ENCODE measurements around the gene ODC1. TPM values are rescaled to one million over a fixed set of nuclear protein-coding genes. Genes with fewer than 3 reads are reported as not detected.

ODC1 gene
- polyA plus RNA-seq, 1 of the 3 experiments (the other 2 are of a cell fraction) = 253 TPM

GRCh38 chr2:10490806-10491291 lies 42.7 kb upstream of the ODC1 start:
- H3K27me3 ChIP-seq (ENCODE audit: insufficient read depth) = peaks cover 9% of the 10 kb centered on the region; the same call in 1 of the 2 replicates
- ChIA-PET CTCF (no interaction called here), POLR2A (no interaction called here)
- H3K4me3 ChIP-seq (ENCODE audit: low read depth in 2 of 2, low read length in 1 of 2) = no peak overlapping the region
- no peak overlapping the region for H3K9ac ChIP-seq
- H3F3A ChIP-seq (replicated peaks; ENCODE audit: insufficient read depth) = no peaks in the 10 kb centered on the region
- H3K9me2 ChIP-seq = no peaks in the 10 kb centered on the region
- H3K4me1 ChIP-seq (ENCODE audit: control insufficient read depth in 1 of 2, insufficient read depth in 2 of 2, low read depth in 1 of 2, low read length in 1 of 2) = no peaks in the 10 kb centered on the region
- no peaks in the 10 kb centered on the region for H3K79me2 ChIP-seq (ENCODE audit: insufficient read depth)
- 78% methylated on average over 8 of the region's 8 CpGs for WGBS (ENCODE audit: low lambda C conversion rate)
- no peak overlapping the region for H3K27ac ChIP-seq (ENCODE audit: low read depth in 2 of 2, low read length in 1 of 2)
- no peak overlapping the region for H3K4me2 ChIP-seq
- no peak for TF ChIP-seq MAX (IDR thresholded peaks at IDR 0.05; ENCODE audit: low read depth)
- TF ChIP-seq RXRA (IDR thresholded peaks at IDR 0.05; ENCODE audit: borderline replicate concordance, low read depth) = no peak
- no peak for TF ChIP-seq EP300 (IDR thresholded peaks at IDR 0.05; ENCODE audit: borderline replicate concordance in 1 of 2, low read depth in 1 of 2, low read length in 1 of 2)
- TF ChIP-seq NRF1 (IDR thresholded peaks at IDR 0.05; ENCODE audit: low read depth, low read length) = no peak
- DNase-seq = no peak
- no peaks in the 10 kb centered on the region for H4K20me1 ChIP-seq (ENCODE audit: insufficient read depth)
- H3K36me3 ChIP-seq (replicated peaks in 1 of 2; ENCODE audit: control insufficient read depth in 1 of 2, insufficient read depth in 2 of 2, low read length in 1 of 2) = no peaks in the 10 kb centered on the region
- peaks cover 8% of the 10 kb centered on the region; the same call in 1 of the 2 replicates for H3K9me3 ChIP-seq
- H2AFZ ChIP-seq (ENCODE audit: low read depth) = no peak overlapping the region

GRCh38 chr2:10489842-10490555 lies 41.9 kb upstream of the ODC1 start:
- POLR2A ChIA-PET = no interaction called here
- Histone ChIP-seq H3K9me3 (peaks cover 8% of the 10 kb centered on the region; the same call in 1 of the 2 replicates), H3F3A (replicated peaks; ENCODE audit: insufficient read depth) (no peaks in the 10 kb centered on the region), H2AFZ (ENCODE audit: low read depth) (no peak overlapping the region), H3K4me2 (no peak overlapping the region), H3K9ac (no peak overlapping the region), H3K4me1 (ENCODE audit: control insufficient read depth in 1 of 2, insufficient read depth in 2 of 2, low read depth in 1 of 2, low read length in 1 of 2) (no peaks in the 10 kb centered on the region), H3K36me3 (replicated peaks in 1 of 2; ENCODE audit: control insufficient read depth in 1 of 2, insufficient read depth in 2 of 2, low read length in 1 of 2) (no peaks in the 10 kb centered on the region), H3K27ac (ENCODE audit: low read depth in 2 of 2, low read length in 1 of 2) (no peak overlapping the region), H3K27me3 (ENCODE audit: insufficient read depth) (peaks cover 9% of the 10 kb centered on the region; the same call in 1 of the 2 replicates), H3K4me3 (ENCODE audit: low read depth in 2 of 2, low read length in 1 of 2) (no peak overlapping the region), H4K20me1 (ENCODE audit: insufficient read depth) (no peaks in the 10 kb centered on the region), H3K79me2 (ENCODE audit: insufficient read depth) (no peaks in the 10 kb centered on the region), H3K9me2 (no peaks in the 10 kb centered on the region)
- no peak for DNase-seq
- CTCF ChIA-PET = interaction anchor here (1.2 kb wide), 1 partner anchor 13 kb away, joined by 3 read pairs; no protein-coding TSS in a partner anchor
- 68% methylated on average over 11 of the region's 13 CpGs for WGBS (ENCODE audit: low lambda C conversion rate)
- TF ChIP-seq USF1 (IDR thresholded peaks at IDR 0.05; ENCODE audit: borderline replicate concordance, low read depth) (no peak), EP300 (IDR thresholded peaks at IDR 0.05; ENCODE audit: borderline replicate concordance in 1 of 2, low read depth in 1 of 2, low read length in 1 of 2) (no peak), MEF2A (IDR thresholded peaks at IDR 0.05; ENCODE audit: borderline replicate concordance, low read depth) (no peak), MAX (IDR thresholded peaks at IDR 0.05; ENCODE audit: low read depth) (no peak), RXRA (IDR thresholded peaks at IDR 0.05; ENCODE audit: borderline replicate concordance, low read depth) (no peak), TCF12 (IDR thresholded peaks at IDR 0.05) (no peak), SMC3 (IDR thresholded peaks at IDR 0.05; ENCODE audit: low read depth, low read length) (no peak), GATA2 (CRISPR knock-in tag; IDR thresholded peaks at IDR 0.05) (no peak), ELF1 (IDR thresholded peaks at IDR 0.05) (no peak), TEAD4 (IDR thresholded peaks at IDR 0.05; ENCODE audit: borderline replicate concordance, insufficient read depth) (no peak), POLR2AphosphoS5 (IDR thresholded peaks at IDR 0.05; ENCODE audit: low read depth, low read length) (no peak), RAD21 (IDR thresholded peaks at IDR 0.05; ENCODE audit: low read length) (no peak), ZBTB33 (IDR thresholded peaks at IDR 0.05; ENCODE audit: borderline replicate concordance, low read depth) (no peak), NRF1 (IDR thresholded peaks at IDR 0.05; ENCODE audit: low read depth, low read length) (no peak), YY1 (IDR thresholded peaks at IDR 0.05; ENCODE audit: low read depth) (no peak), MXI1 (IDR thresholded peaks at IDR 0.05; ENCODE audit: low read depth, low read length) (no peak), TAF1 (IDR thresholded peaks at IDR 0.05; ENCODE audit: borderline replicate concordance, low read depth, low read length) (no peak), CTCF (IDR thresholded peaks at IDR 0.05) (no peak), RCOR1 (IDR thresholded peaks at IDR 0.05; ENCODE audit: low read length) (no peak), EZH2phosphoT487 (IDR thresholded peaks at IDR 0.05; ENCODE audit: borderline replicate concordance, low read depth) (no peak)
